ENCODE data around the gene HUNK.

Gene HUNK

DNA sequence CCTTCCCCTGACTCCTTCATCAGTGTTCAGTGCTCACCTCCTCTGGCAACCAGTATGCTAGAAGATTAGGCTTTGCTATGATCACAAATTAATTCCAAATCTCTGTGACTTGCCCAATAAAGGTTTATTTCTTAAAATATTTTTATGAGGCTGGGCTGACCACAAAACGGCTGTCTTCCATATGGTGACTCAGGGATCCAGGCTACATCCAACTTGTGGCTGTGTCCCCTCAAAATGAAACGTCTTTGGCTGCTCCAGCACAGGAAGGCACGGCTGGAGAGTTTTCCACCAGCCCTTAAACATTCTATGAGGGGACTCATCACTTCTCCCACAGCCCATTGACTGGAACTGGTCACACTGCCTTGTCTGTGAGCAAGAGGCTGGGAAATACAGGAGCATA is 131.5 kb downstream of the HUNK start:
- no peak for DNase-seq (ENCODE audit: insufficient read length, low spot score)
- FAIRE-seq = no peak
- no peak for TF ChIP-seq CTCF (IDR thresholded peaks at IDR 0.05; ENCODE audit: insufficient read depth, missing control alignments)

DNA sequence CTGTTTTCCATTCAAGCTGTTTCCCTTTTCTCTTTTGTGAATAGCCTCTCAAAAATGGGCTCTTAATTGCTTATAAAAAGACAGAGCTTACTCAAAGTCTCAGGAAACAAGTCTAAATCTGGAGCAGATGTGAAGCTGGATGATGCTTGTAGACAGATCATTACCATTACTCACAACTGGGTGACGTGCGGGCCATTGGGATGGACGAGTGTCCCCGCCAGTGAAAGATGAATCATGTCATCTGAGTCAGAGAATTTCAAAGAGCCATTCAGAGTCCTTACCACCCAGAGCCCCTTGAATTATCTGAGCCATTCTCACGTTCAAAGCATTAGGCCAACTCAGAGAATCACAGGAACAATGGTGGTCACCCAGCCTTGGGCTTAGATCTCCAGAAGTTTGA is 134.6 kb downstream of the HUNK start:
- DNase-seq (ENCODE audit: insufficient read length, low spot score) = no peak
- no peak for TF ChIP-seq CTCF (IDR thresholded peaks at IDR 0.05; ENCODE audit: insufficient read depth, missing control alignments)
- no peak for FAIRE-seq

DNA sequence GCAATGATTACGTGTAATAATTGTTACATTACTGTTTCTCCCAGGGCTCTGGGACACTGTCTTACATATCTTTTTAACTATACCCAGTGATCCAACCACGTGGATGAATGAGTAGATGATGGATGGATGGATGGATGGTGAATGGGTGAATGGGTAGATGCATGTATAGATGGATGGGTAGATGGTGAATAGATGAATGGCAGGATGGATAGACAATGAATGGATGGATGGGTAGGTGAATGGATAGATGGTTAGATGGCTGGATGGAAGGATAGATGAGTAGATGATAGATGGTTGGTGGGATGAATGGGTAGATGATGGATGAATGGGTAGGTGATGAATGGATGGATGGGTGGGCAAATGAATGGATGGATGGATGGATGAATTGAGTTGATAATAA is 135.9 kb downstream of the HUNK start:
- DNase-seq (ENCODE audit: insufficient read length, low spot score) = no peak
- FAIRE-seq = no peak
- no peak for TF ChIP-seq CTCF (IDR thresholded peaks at IDR 0.05; ENCODE audit: insufficient read depth, missing control alignments)

DNA sequence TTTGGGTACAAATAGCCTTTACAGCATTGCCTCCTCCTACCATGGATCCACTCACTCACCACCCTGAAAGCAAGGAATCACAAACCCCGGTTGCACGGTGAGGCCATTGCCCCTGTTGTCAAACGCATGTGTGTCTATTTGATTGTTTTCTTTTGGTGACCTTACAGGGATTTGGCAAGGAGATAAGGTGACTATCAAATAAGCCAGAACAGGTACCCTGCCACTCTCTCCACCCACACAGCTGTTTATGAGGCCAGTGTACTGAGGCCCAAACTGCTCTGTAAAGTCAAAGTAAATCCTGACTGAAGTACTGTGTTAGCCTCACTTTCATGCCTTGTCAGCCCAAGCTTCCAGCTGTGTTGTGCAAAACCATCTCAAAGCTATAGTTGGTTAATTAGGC is 136.4 kb downstream of the HUNK start:
- no peak for FAIRE-seq
- TF ChIP-seq CTCF (IDR thresholded peaks at IDR 0.05; ENCODE audit: insufficient read depth, missing control alignments) = no peak
- DNase-seq (ENCODE audit: insufficient read length, low spot score) = no peak

- DNase-seq (ENCODE audit: insufficient read length, low spot score) (no peak), FAIRE-seq (no peak)
- no peak for TF ChIP-seq CTCF (IDR thresholded peaks at IDR 0.05; ENCODE audit: insufficient read depth, missing control alignments)
Observed at GRCh38 chr21:32015461-32016139, 142.8 kb downstream of the HUNK start.

- no peak for DNase-seq (ENCODE audit: insufficient read length, low spot score)
- TF ChIP-seq CTCF (IDR thresholded peaks at IDR 0.05; ENCODE audit: insufficient read depth, missing control alignments) = no peak
- no peak for FAIRE-seq
Observed at GRCh38 chr21:32018381-32018780, 145.6 kb downstream of the HUNK start.

DNA sequence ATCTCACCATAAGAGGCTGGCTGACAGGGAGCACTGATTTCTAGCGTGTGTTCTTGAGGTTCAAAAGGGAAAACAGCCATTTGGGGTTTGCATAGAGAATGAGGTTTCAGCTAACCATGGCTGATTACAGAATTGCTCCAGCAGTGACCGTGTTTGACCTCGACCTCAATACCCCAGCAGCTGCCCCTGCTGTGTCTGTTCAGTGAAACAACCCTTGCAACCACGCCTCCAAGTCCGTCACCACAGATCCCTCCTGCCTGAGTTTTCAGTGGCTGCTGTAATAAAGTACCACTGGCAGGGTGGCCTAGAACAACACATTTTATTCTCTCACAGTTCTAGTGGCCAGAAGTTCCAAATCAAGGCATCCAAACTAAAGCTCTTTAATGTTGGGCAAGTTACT is 147.7 kb downstream of the HUNK start:
- TF ChIP-seq CTCF (IDR thresholded peaks at IDR 0.05; ENCODE audit: insufficient read depth, missing control alignments) = no peak
- FAIRE-seq (no peak), DNase-seq (ENCODE audit: insufficient read length, low spot score) (no peak)

All from D721Med (cell line).